ENCODE data around the gene PSORS1C1. TPM values are rescaled to one million over a fixed set of nuclear protein-coding genes. Genes with fewer than 3 reads are reported as not detected.
"Not testable (repeated sequence)": the region's sequence is repeated elsewhere in the genome, so short reads cannot be mapped to it uniquely, and the experiment has no call there.

The PSORS1C1 gene
- total RNA-seq, 1 donor from 2014 or later: not detected

GRCh38 chr6:31185695-31186051 is 71.1 kb downstream of the PSORS1C1 start:
- intact Hi-C loops (cut with micrococcal nuclease); H3K27me3 Mint-ChIP-seq (ENCODE audit: low read depth); H3K4me1 Mint-ChIP-seq (ENCODE audit: low read depth); H3K36me3 Mint-ChIP-seq (ENCODE audit: low read depth); H3K4me3 Mint-ChIP-seq (ENCODE audit: low read depth); H3K9me3 Mint-ChIP-seq; H3K27ac Mint-ChIP-seq; DNase-seq (ENCODE audit: low spot score): not testable (repeated sequence)

GRCh38 chr6:31186052-31186734 is 71.6 kb downstream of the PSORS1C1 start:
- Mint-ChIP-seq H3K36me3 (ENCODE audit: low read depth) (no peaks in the 10 kb centered on the region), H3K4me3 (ENCODE audit: low read depth) (no peak overlapping the region), H3K9me3 (no peaks in the 10 kb centered on the region), H3K27ac (no peak overlapping the region), H3K4me1 (ENCODE audit: low read depth) (peaks cover 6% of the 10 kb centered on the region), H3K27me3 (ENCODE audit: low read depth) (no peaks in the 10 kb centered on the region)
- no peak for DNase-seq (ENCODE audit: low spot score)
- intact Hi-C loops (cut with micrococcal nuclease): no loop called here

- no peak for DNase-seq (ENCODE audit: low spot score)
- intact Hi-C loops (cut with micrococcal nuclease): no loop called here
- H3K36me3 Mint-ChIP-seq (ENCODE audit: low read depth): no peaks in the 10 kb centered on the region
- H3K4me3 Mint-ChIP-seq (ENCODE audit: low read depth): no peak overlapping the region
- no peaks in the 10 kb centered on the region for H3K9me3 Mint-ChIP-seq
- peaks cover 6% of the 10 kb centered on the region for H3K4me1 Mint-ChIP-seq (ENCODE audit: low read depth)
- no peak overlapping the region for H3K27ac Mint-ChIP-seq
- no peaks in the 10 kb centered on the region for H3K27me3 Mint-ChIP-seq (ENCODE audit: low read depth)
These were observed 73.2 kb downstream of the PSORS1C1 start for GRCh38 chr6:31187780-31188194.

- H3K9me3 Mint-ChIP-seq; H3K36me3 Mint-ChIP-seq (ENCODE audit: low read depth); H3K4me1 Mint-ChIP-seq (ENCODE audit: low read depth); intact Hi-C loops (cut with micrococcal nuclease); H3K27me3 Mint-ChIP-seq (ENCODE audit: low read depth); H3K27ac Mint-ChIP-seq; H3K4me3 Mint-ChIP-seq (ENCODE audit: low read depth); DNase-seq (ENCODE audit: low spot score): not testable (repeated sequence)
These were observed 74.6 kb downstream of the PSORS1C1 start for GRCh38 chr6:31189223-31189622.

Other genes with a start within 250 kb of the PSORS1C1 start
- gene DDR1, start 230.3 kb upstream of the PSORS1C1 start, total RNA-seq: 11.3 and 13.7 TPM in 2 replicates
- gene GTF2H4, start 206.6 kb upstream of the PSORS1C1 start, total RNA-seq: 56.8 and 58.3 TPM in 2 replicates
- gene VARS2, start 200.6 kb upstream of the PSORS1C1 start, total RNA-seq: 67.0 and 75.0 TPM in 2 replicates
- gene SFTA2, start 182.6 kb upstream of the PSORS1C1 start, total RNA-seq: not detected in 2 replicates
- not detected in 2 replicates for gene MUCL3, start 173.8 kb upstream of the PSORS1C1 start, total RNA-seq
- not detected in 2 replicates for gene MUC21, start 131.1 kb upstream of the PSORS1C1 start, total RNA-seq
- not detected in 2 replicates for gene MUC22, start 104.3 kb upstream of the PSORS1C1 start, total RNA-seq
- not detected in 2 replicates for gene C6orf15, start 2.2 kb upstream of the PSORS1C1 start, total RNA-seq
- gene CDSN, start 5.6 kb downstream of the PSORS1C1 start, total RNA-seq: not detected in 2 replicates
- not detected in 2 replicates for gene PSORS1C2, start 24.3 kb downstream of the PSORS1C1 start, total RNA-seq
- 50.5 and 53.1 TPM in 2 replicates for gene CCHCR1, start 43.0 kb downstream of the PSORS1C1 start, total RNA-seq
- gene TCF19, start 43.8 kb downstream of the PSORS1C1 start, total RNA-seq: 81.5 and 82.0 TPM in 2 replicates
- gene POU5F1, start 55.9 kb downstream of the PSORS1C1 start, total RNA-seq: not detected in 2 replicates
- gene HLA-C, start 157.3 kb downstream of the PSORS1C1 start, total RNA-seq: 895 and 906 TPM in 2 replicates
- gene HLA-B, start 242.4 kb downstream of the PSORS1C1 start, total RNA-seq: 3,580 and 3,693 TPM in 2 replicates